ENCODE results near the gene SPAG16. TPM values are rescaled to one million over a fixed set of nuclear protein-coding genes. Genes with fewer than 3 reads are reported as not detected.

The SPAG16 gene
- total RNA-seq, 1 experiment from 2014 or later: 0.30 TPM

DNA sequence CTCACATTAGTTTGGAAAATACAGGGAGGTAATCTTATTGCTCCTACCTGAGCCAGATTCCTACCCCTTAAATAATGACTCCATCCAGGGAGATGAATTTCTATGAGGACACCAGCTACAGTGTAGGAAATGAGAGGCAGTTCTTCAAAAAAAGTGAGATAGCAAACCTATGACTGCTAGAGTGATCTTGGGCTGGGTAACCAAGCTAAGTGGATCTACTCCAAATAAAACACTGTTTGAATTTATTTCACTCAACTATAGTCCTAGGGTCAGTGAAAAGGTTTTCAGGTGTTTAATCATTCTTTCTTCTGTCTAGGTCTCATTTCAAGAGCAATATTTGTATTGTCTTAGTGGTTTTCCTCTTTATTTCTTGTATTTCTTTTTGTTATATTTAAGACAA lies 854.5 kb downstream of the SPAG16 start (continued):
- TF ChIP-seq, protein P1, sequence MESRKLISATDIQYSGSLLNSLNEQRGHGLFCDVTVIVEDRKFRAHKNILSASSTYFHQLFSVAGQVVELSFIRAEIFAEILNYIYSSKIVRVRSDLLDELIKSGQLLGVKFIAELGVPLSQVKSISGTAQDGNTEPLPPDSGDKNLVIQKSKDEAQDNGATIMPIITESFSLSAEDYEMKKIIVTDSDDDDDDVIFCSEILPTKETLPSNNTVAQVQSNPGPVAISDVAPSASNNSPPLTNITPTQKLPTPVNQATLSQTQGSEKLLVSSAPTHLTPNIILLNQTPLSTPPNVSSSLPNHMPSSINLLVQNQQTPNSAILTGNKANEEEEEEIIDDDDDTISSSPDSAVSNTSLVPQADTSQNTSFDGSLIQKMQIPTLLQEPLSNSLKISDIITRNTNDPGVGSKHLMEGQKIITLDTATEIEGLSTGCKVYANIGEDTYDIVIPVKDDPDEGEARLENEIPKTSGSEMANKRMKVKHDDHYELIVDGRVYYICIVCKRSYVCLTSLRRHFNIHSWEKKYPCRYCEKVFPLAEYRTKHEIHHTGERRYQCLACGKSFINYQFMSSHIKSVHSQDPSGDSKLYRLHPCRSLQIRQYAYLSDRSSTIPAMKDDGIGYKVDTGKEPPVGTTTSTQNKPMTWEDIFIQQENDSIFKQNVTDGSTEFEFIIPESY (IDR thresholded peaks at IDR 0.05; ENCODE audit: extremely low read depth, insufficient replicate concordance, low read length): no peak
- TF ChIP-seq CEBPB (IDR thresholded peaks at IDR 0.05; ENCODE audit: low read depth) (no peak), ELF1 (IDR thresholded peaks at IDR 0.05; ENCODE audit: borderline replicate concordance, low read depth) (no peak), SP1 (IDR thresholded peaks at IDR 0.05; ENCODE audit: low read depth) (no peak)
- TF ChIP-seq, protein P2, sequence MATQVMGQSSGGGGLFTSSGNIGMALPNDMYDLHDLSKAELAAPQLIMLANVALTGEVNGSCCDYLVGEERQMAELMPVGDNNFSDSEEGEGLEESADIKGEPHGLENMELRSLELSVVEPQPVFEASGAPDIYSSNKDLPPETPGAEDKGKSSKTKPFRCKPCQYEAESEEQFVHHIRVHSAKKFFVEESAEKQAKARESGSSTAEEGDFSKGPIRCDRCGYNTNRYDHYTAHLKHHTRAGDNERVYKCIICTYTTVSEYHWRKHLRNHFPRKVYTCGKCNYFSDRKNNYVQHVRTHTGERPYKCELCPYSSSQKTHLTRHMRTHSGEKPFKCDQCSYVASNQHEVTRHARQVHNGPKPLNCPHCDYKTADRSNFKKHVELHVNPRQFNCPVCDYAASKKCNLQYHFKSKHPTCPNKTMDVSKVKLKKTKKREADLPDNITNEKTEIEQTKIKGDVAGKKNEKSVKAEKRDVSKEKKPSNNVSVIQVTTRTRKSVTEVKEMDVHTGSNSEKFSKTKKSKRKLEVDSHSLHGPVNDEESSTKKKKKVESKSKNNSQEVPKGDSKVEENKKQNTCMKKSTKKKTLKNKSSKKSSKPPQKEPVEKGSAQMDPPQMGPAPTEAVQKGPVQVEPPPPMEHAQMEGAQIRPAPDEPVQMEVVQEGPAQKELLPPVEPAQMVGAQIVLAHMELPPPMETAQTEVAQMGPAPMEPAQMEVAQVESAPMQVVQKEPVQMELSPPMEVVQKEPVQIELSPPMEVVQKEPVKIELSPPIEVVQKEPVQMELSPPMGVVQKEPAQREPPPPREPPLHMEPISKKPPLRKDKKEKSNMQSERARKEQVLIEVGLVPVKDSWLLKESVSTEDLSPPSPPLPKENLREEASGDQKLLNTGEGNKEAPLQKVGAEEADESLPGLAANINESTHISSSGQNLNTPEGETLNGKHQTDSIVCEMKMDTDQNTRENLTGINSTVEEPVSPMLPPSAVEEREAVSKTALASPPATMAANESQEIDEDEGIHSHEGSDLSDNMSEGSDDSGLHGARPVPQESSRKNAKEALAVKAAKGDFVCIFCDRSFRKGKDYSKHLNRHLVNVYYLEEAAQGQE (IDR thresholded peaks at IDR 0.05; ENCODE audit: low read depth): no peak

DNA sequence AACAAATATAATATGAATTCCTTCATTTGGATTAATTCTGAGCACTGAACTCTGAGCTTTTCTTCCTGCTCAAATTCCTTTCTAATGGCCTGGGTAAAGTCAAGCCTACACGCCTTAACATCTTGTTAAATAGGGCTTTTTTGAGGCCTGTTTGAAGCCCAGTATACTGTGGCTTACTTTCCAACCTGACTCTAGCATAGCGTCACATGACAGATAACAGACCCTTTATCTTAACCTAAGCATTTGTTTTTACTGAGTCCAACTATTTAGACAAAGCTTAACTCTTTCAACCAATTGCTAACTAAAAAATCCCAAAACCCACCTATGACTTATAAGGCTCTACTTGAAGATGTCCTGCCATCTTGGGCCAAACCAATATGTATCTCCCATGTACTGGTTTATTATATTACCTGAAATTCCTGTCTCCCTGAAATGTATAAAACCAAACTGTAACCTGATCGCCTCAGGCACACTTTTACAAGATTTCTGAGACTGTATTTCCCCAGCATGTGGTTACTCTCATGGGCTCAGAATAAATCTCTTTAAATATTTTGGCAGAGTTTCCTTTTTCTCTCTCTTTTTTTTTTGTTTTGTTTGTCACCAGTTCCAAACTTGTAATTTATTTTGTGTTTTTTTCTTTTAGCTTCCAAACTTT lies 855.5 kb downstream of the SPAG16 start:
- intact Hi-C loops (cut with micrococcal nuclease): no loop called here
- Histone ChIP-seq H3K36me3 (ENCODE audit: control insufficient read depth in 1 of 2, insufficient read depth in 2 of 2, low read length in 2 of 2) (no peaks in the 10 kb centered on the region), H4K20me1 (ENCODE audit: insufficient read depth) (no peaks in the 10 kb centered on the region), H3K9me2 (ENCODE audit: insufficient read depth) (no peaks in the 10 kb centered on the region), H2AFZ (ENCODE audit: low read depth, low read length, poor library complexity, severe bottlenecking) (no peak overlapping the region), H3K9me3 (ENCODE audit: control insufficient read depth in 1 of 2, insufficient read depth in 1 of 2, low read depth in 1 of 2, low read length in 2 of 2) (no peaks in the 10 kb centered on the region), H3K9ac (ENCODE audit: low read length) (no peak overlapping the region), H3K27ac (ENCODE audit: low read depth, low read length) (no peak overlapping the region), H3K4me3 (replicated peaks in 1 of 2; ENCODE audit: low read depth in 1 of 2, low read length in 2 of 2) (no peak overlapping the region), H3K27me3 (ENCODE audit: insufficient read depth, low read length) (no peaks in the 10 kb centered on the region), H3K79me2 (ENCODE audit: insufficient read depth, low read length) (no peaks in the 10 kb centered on the region), H3K4me1 (ENCODE audit: control insufficient read depth in 1 of 2, insufficient read depth in 2 of 2, low read length in 2 of 2) (peaks cover 0 to 5% of the 10 kb centered on the region in 2 experiments; a peak in 1 of 4 replicates), H3K4me2 (ENCODE audit: low read length) (no peak overlapping the region)
- ATAC-seq (no peak), DNase-seq (ENCODE audit: low read depth, low spot score) (no peak)
- no TSS peak for BruUV-seq (replicated peaks)
- CTCF ChIA-PET: no interaction called here
- RAD21 ChIA-PET (ENCODE audit: low non-redundant PET in 1 of 2, low total read pairs in 2 of 2, uncharacterized antibody in 2 of 2, unreplicated experiment in 2 of 2): no interaction called here
- POLR2A ChIA-PET: no interaction called here
- TF ChIP-seq RAD21 (IDR thresholded peaks at IDR 0.05; ENCODE audit: low read depth) (no peak), CBX3 (IDR thresholded peaks at IDR 0.05; ENCODE audit: low read depth) (no peak), ZNF274 (IDR thresholded peaks at IDR 0.05; ENCODE audit: low read depth, low read length) (no peak), POLR2AphosphoS5 (IDR thresholded peaks at IDR 0.05; ENCODE audit: low read depth, low read length) (no peak), EZH2phosphoT487 (IDR thresholded peaks at IDR 0.05; ENCODE audit: borderline replicate concordance) (no peak), SRF (IDR thresholded peaks at IDR 0.05; ENCODE audit: low read depth) (no peak), SIN3A (IDR thresholded peaks at IDR 0.05; ENCODE audit: low read depth) (no peak), ZFX (IDR thresholded peaks at IDR 0.05) (no peak), SP1 (IDR thresholded peaks at IDR 0.05; ENCODE audit: low read depth) (no peak), TCF7L2 (IDR thresholded peaks at IDR 0.05; ENCODE audit: borderline replicate concordance, extremely low read depth, insufficient read depth, insufficient read length) (no peak)
- TF ChIP-seq, protein P1 (IDR thresholded peaks at IDR 0.05; ENCODE audit: extremely low read depth, insufficient replicate concordance, low read length): no peak
- TF ChIP-seq, protein P3, sequence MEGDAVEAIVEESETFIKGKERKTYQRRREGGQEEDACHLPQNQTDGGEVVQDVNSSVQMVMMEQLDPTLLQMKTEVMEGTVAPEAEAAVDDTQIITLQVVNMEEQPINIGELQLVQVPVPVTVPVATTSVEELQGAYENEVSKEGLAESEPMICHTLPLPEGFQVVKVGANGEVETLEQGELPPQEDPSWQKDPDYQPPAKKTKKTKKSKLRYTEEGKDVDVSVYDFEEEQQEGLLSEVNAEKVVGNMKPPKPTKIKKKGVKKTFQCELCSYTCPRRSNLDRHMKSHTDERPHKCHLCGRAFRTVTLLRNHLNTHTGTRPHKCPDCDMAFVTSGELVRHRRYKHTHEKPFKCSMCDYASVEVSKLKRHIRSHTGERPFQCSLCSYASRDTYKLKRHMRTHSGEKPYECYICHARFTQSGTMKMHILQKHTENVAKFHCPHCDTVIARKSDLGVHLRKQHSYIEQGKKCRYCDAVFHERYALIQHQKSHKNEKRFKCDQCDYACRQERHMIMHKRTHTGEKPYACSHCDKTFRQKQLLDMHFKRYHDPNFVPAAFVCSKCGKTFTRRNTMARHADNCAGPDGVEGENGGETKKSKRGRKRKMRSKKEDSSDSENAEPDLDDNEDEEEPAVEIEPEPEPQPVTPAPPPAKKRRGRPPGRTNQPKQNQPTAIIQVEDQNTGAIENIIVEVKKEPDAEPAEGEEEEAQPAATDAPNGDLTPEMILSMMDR (IDR thresholded peaks at IDR 0.05 in 2 of 3, conservative IDR thresholded peaks at IDR 0.05 in 1 of 3; ENCODE audit: borderline replicate concordance in 1 of 3, insufficient read depth in 1 of 3, low read depth in 2 of 3, low read length in 2 of 3): no peak
